DND-41 (cell line): ENCODE measurements around the gene KCNIP2.

Source experiments
- ATAC-seq: fragments of 200-7000 bp; cut with Tn5 transposase; 3 replicates; pipeline ENCODE4 v1.9.1; 2021; ENCODE audit warnings: low read depth; ENCODE audit not compliant: insufficient read depth
- DNase-seq: peaks from one replicate; pipeline ENCODE4 v3.0.0-alpha.2; 2020
- H2AFZ ChIP-seq: 2 replicates; pipeline ENCODE4 v1.6.0; 2012; ENCODE audit warnings: low read depth, low read length
- H3K27ac ChIP-seq: 2 replicates; pipeline ENCODE4 v1.5.1; 2012; ENCODE audit warnings: low read length, inconsistent platforms
- H3K27me3 ChIP-seq: fragments of 200-600 bp; sonication (generic); 2 replicates; pipeline ENCODE4 v1.6.0; 2012; ENCODE audit warnings: low read length, mild to moderate bottlenecking, inconsistent platforms; ENCODE audit not compliant: insufficient read depth, poor library complexity
- H3K36me3 ChIP-seq: 2 replicates; pipeline ENCODE4 v1.5.1; 2012; ENCODE audit warnings: low read length, inconsistent platforms; ENCODE audit not compliant: insufficient read depth
- H3K4me1 ChIP-seq: 2 replicates; pipeline ENCODE4 v1.5.1; 2012; ENCODE audit warnings: mild to moderate bottlenecking, low read length; ENCODE audit not compliant: insufficient read depth
- H3K4me2 ChIP-seq: 2 replicates; pipeline ENCODE4 v1.6.0; 2012; ENCODE audit warnings: mild to moderate bottlenecking, moderate library complexity, low read length, inconsistent platforms; ENCODE audit not compliant: insufficient read depth
- H3K4me3 ChIP-seq, 2 experiments: fragments of 200-600 bp in 1 of 2; shearing (Covaris generic) in 1 of 2; 2 replicates each; pipeline ENCODE4 v1.5.1; 2012 to 2016; ENCODE audit warnings: inconsistent platforms in 2 of 2, low read length in 2 of 2, mild to moderate bottlenecking in 2 of 2, low read depth in 1 of 2, moderate library complexity in 1 of 2
- H3K79me2 ChIP-seq: 2 replicates; pipeline ENCODE4 v1.6.0; 2012; ENCODE audit warnings: low read length, inconsistent platforms; ENCODE audit not compliant: insufficient read depth
- H3K9ac ChIP-seq: 2 replicates; pipeline ENCODE4 v1.6.0; 2012; ENCODE audit warnings: low read depth, mild to moderate bottlenecking, inconsistent platforms, low read length, moderate library complexity
- H3K9me3 ChIP-seq: 2 replicates; pipeline ENCODE4 v1.5.1; 2012; ENCODE audit warnings: low read length, moderate library complexity, mild to moderate bottlenecking, inconsistent platforms; ENCODE audit not compliant: insufficient read depth, severe bottlenecking
- H4K20me1 ChIP-seq: 2 replicates; pipeline ENCODE4 v1.6.0; 2012; ENCODE audit warnings: low read length; ENCODE audit not compliant: insufficient read depth
- EZH2 ChIP-seq: IDR thresholded peaks from 3 replicates; pipeline ENCODE4 v1.6.1; 2012; ENCODE audit warnings: borderline replicate concordance, low read depth, mild to moderate bottlenecking, moderate library complexity, low read length, inconsistent platforms; ENCODE audit not compliant: severe bottlenecking
- TF ChIP-seq, protein P1 (sequence below): IDR thresholded peaks from 2 replicates; pipeline ENCODE4 v1.5.1; 2012; ENCODE audit warnings: borderline replicate concordance, low read length, moderate library complexity, mild to moderate bottlenecking; ENCODE audit not compliant: poor library complexity, severe bottlenecking; ENCODE audit errors: extremely low read depth

Gene KCNIP2

DNA sequence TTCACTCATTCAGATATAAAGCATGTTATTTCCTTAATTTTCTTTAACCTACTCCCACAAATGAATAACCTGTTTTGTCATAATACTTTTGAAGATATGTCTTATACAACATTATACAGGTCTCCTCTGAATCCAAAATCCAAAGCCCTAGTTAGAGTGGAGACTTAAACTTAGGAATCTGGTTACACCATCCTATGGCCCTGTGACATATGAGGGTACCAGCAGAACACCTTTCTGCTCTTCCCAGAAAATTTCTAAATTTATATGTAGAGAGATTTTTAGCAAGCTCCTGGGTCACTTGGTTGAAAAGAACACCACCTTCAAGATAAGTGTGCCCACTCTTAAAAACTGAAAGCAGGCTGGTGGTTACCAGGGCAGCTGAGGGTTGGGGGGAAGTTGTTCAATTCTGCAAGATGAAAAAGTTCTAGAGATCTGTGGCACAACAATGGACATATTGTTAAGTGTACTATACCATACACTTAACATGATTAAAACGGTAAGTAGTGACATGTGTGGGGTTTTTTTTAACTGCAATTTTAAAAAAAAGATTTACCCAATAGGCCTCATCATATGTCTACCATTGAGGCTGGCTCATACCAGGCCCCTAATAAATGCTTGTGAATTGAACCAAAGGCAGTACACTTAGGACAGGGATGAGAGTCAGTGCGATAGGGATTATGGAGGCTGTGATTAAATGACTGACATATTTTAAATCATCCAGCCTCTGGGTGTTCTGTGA lies 37.6 kb upstream of the KCNIP2 start:
- Histone ChIP-seq H4K20me1 (no peaks in the 10 kb centered on the region), H3K4me3 (no peak overlapping the region), H3K27ac (no peak overlapping the region), H3K9ac (no peak overlapping the region), H3K27me3 (no peaks in the 10 kb centered on the region), H2AFZ (no peak overlapping the region), H3K9me3 (no peaks in the 10 kb centered on the region), H3K4me1 (no peaks in the 10 kb centered on the region), H3K4me2 (no peak overlapping the region), H3K79me2 (no peaks in the 10 kb centered on the region), H3K36me3 (no peaks in the 10 kb centered on the region)
- ATAC-seq (no peak), DNase-seq (no peak)
- TF ChIP-seq, protein P1, sequence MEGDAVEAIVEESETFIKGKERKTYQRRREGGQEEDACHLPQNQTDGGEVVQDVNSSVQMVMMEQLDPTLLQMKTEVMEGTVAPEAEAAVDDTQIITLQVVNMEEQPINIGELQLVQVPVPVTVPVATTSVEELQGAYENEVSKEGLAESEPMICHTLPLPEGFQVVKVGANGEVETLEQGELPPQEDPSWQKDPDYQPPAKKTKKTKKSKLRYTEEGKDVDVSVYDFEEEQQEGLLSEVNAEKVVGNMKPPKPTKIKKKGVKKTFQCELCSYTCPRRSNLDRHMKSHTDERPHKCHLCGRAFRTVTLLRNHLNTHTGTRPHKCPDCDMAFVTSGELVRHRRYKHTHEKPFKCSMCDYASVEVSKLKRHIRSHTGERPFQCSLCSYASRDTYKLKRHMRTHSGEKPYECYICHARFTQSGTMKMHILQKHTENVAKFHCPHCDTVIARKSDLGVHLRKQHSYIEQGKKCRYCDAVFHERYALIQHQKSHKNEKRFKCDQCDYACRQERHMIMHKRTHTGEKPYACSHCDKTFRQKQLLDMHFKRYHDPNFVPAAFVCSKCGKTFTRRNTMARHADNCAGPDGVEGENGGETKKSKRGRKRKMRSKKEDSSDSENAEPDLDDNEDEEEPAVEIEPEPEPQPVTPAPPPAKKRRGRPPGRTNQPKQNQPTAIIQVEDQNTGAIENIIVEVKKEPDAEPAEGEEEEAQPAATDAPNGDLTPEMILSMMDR: no peak
- no peak for TF ChIP-seq EZH2

DNA sequence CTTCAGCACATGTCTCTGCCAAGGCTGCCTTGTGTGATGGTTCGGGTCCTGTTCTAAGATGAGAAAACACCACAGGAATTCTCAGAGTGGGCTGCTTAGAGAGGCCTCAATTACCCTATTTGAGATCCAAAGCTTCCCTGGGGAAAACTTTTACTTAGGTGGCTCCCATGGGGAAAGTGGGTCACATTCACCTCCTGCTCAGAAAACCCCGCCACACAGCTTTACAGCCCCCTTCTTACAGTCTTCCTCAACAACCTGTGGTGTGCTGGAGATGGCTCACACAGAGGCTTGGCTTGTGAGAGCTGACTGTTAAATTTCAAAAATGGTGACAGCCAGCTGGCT lies 36.6 kb upstream of the KCNIP2 start:
- DNase-seq: no peak
- Histone ChIP-seq H2AFZ (no peak overlapping the region), H3K79me2 (no peaks in the 10 kb centered on the region), H3K4me2 (no peak overlapping the region), H3K27ac (no peak overlapping the region), H3K36me3 (no peaks in the 10 kb centered on the region), H3K4me3 (no peak overlapping the region), H3K27me3 (no peaks in the 10 kb centered on the region), H3K9ac (no peak overlapping the region), H3K9me3 (no peaks in the 10 kb centered on the region), H4K20me1 (no peaks in the 10 kb centered on the region), H3K4me1 (peaks cover 6% of the 10 kb centered on the region; the same call in 1 of the 2 replicates)
- TF ChIP-seq, protein P1: no peak
- no peak for TF ChIP-seq EZH2
- ATAC-seq: no peak

DNA sequence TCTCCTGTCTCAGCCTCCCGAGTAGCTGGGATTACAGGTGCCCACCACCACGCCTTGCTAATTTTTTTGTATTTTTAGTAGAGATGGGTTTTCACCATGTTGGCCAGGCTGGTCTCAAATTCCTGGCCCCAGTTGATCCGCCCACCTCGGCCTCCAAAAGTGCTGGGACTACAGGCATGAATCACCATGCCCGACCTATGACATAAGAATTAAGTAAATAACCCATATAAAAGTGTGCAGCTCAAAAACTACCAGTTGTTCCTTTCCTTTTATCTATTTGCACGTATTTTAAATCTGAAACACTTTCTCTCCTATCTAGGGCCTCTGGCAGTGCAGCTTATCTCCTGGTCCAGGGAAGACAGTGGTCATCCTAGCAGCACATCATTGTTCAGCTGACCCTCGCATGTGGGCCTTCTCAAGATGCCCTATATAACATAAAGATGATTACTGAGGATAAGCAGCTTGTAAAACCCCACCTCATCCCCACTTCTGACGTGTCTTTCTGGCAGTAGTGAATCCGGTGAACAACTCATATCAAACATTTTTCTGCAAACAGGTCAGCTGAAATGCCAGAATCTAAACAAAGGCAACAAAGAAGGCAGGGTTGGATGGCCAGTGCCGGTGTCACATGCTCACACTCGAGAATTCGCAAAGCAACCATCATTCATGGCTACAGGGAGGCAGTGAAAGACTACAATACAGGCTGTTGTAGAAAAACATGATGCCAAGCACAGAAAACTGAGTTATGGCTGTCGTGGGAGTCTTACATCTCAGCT lies 36.0 kb upstream of the KCNIP2 start:
- no peak overlapping the region for H3K9ac ChIP-seq
- H3K4me2 ChIP-seq: no peak overlapping the region
- H2AFZ ChIP-seq: no peak overlapping the region
- no peaks in the 10 kb centered on the region for H3K36me3 ChIP-seq
- no peak overlapping the region for H3K4me3 ChIP-seq
- ATAC-seq: no peak
- no peak for DNase-seq
- no peaks in the 10 kb centered on the region for H3K27me3 ChIP-seq
- H4K20me1 ChIP-seq: no peaks in the 10 kb centered on the region
- peaks cover 12% of the 10 kb centered on the region; the same call in 1 of the 2 replicates for H3K4me1 ChIP-seq
- no peak overlapping the region for H3K27ac ChIP-seq
- no peaks in the 10 kb centered on the region for H3K9me3 ChIP-seq
- no peaks in the 10 kb centered on the region for H3K79me2 ChIP-seq
- TF ChIP-seq, protein P1: no peak
- TF ChIP-seq EZH2: no peak
